Activated CD8-positive, alpha-beta memory T cell treated with anti-CD3 and anti-CD28 coated beads for 48 hours (primary cell): ENCODE measurements around the gene BTBD16.

Experiments used
- DNase-seq, 3 experiments: peaks; one replicate each; pipeline ENCODE4 v3.0.0-alpha.2; 2020; ENCODE audit warnings: low read depth in 2 of 3, low spot score in 2 of 3

Gene BTBD16

GRCh38 chr10:122338609-122339441 is 67.7 kb downstream of the BTBD16 start:
- no peak for DNase-seq

DNA sequence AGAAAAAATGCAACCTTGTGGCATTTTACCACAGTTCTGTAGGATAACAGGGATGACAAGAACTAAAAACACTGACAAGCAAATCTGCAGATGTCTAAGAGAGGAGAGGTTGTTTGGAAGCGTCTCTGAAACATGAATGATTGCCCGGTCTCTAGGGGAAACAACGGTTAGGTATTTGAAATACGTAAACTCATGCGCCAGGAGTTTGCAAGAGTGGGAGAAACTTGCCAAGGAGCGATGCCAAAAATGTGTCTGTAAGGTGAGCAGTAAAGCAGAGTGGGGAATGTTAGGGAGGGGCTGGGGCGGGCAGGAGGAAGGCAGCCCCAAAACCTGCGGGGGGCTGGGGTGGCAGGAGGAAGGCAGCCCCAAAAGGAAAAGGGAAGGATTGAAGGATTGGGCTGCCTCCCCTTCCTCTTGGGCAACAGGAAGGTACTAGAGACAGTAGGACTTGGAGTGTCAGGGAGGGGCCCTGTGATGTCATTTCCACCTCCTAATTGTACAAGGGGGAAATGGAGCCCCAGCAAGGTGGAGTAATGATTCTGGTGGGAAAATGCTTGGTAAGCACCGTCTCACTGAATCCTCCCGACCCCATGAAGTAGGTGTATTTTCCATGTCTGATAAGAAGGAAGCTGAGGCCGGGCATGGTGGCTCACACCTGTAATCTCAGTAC is 70.2 kb downstream of the BTBD16 start:
- no peak for DNase-seq

GRCh38 chr10:122342293-122343134 is 71.4 kb downstream of the BTBD16 start:
- no peak for DNase-seq

GRCh38 chr10:122343135-122343800 is 72.2 kb downstream of the BTBD16 start:
- DNase-seq = no peak

DNA sequence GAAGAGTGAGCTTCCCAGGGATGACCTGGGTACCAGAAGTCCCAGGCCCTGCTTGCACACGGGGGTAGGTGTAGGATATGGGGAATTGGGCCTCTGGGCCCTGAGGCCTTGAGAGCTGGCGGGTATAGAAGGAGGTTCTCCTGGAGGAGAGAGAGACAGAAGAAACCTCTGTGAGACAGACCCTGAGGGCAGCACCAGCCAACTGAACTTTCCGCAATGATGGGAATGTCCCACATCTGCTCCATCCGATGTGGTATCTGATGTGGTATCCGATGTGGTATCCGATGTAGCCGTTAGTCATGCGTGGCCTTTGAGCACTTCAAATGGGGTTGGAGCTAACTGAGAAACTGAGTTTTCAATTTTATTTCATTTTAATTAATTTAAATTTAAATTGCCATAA is 72.8 kb downstream of the BTBD16 start:
- DNase-seq = no peak

GRCh38 chr10:122344741-122345258 is 73.7 kb downstream of the BTBD16 start:
- no peak for DNase-seq

- no peak for DNase-seq
Observed at GRCh38 chr10:122346326-122346950, 75.3 kb downstream of the BTBD16 start.

- no peak for DNase-seq
Observed at GRCh38 chr10:122347170-122347841, 76.2 kb downstream of the BTBD16 start.

DNA sequence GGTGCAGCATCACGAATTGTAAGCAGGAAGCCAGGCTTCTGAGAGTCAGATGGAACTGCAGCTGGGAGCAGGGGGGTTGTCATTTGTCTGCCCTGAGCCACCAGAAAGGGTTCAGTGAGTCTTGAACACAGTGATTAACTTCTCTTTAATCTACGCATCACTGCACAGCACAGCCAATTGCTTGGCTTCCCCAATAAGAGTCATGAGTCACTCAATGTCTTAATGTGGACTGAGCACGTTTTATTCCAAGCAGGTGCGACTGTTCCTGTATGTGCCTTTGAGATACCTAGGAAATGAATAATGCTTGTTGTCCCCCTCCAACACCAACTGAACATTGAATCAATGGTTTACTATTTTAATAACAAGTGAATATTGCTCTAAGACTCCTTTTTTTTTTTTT is 77.4 kb downstream of the BTBD16 start:
- DNase-seq = no peak

- no peak for DNase-seq
Observed at GRCh38 chr10:122348935-122349361, 77.9 kb downstream of the BTBD16 start.

GRCh38 chr10:122349758-122350369 is 78.8 kb downstream of the BTBD16 start:
- DNase-seq = no peak

DNA sequence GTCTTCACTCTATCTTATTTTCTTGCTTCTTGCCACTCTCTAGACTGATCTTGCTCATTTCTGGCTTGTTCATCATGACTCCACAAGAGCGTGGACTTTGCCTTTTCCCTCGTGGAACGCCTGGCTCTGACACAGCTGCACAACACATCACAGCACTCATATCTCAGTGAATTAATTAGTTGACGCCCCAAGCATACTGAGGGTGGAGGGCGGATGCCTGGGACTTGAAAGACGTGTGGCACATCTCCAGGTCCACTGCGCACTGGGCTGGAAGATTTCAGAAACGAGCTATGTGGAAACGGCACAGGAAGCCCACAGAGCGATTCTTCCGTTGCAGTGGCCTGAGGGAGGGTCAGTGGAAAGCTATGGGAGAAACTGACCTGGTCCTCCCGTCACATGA is 79.8 kb downstream of the BTBD16 start:
- DNase-seq = no peak

- DNase-seq = no peak
Observed at GRCh38 chr10:122352817-122353525, 81.9 kb downstream of the BTBD16 start.

GRCh38 chr10:122354383-122354782 is 83.3 kb downstream of the BTBD16 start:
- no peak for DNase-seq

GRCh38 chr10:122357685-122358084 is 86.6 kb downstream of the BTBD16 start:
- DNase-seq = no peak

DNA sequence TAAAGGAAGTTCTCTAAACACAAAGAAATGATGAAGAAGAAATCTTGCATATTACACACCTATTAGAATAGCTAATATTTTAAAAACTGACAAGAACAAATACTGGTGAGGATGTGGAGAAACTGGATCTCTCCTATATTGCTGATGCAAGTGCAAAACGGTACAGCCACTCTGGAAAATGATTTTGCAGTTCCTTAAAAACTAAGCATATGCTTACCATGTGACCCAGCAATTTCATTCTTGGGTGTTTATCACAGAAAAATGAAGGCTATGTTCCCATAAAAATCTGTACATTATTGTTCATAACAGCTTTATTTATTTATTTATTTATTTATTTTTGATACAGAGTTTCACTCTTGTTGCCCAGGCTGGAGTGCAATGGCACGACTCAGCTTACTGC is 88.5 kb downstream of the BTBD16 start:
- DNase-seq = no peak

DNA sequence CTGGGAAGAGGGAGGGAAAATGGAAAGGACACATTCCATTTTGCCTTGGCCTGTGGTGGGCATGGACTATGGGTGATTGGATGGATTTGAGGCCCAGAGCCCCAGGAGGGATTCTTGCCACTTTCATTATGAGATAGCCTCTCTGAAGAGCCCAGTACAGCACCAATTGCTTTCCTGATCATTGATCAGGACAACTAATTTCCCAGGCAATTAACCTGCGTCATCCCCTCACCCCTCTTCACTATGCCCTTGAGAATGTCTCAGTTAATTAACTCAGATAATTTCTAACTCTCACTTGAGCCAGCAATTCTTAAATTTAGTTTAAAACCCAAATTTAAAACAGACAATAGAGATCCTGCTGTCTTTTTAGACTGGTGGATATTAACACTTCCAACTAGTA is 90.0 kb downstream of the BTBD16 start:
- no peak for DNase-seq

- no peak for DNase-seq
Observed at GRCh38 chr10:122362031-122362592, 91.0 kb downstream of the BTBD16 start.

DNA sequence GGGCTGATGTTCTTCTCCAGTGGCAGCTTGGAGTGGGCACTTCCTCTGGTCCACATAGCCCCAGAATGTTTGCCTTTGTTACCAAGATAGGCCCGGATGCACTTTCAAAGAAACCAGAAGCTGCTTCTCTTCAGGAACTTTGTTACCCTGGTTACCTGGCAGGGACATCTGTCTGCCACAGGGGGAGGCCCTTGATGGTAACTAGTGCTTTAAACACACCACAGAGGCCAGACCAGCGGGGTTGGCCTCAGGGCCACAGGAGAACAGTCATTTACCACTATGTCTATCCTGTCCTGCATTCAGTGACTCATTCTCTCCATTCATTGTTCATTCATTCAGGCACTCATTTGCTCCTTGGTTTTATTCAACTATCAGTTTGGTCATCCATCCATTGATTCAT is 91.5 kb downstream of the BTBD16 start:
- DNase-seq = no peak
